SK-N-MC (cell line): ENCODE measurements around the gene SERPINE1.
"Not testable (repeated sequence)": the region's sequence is repeated elsewhere in the genome, so short reads cannot be mapped to it uniquely, and the experiment has no call there.

Experiments used
- DNase-seq: peaks from one replicate; pipeline ENCODE4 v3.0.0-alpha.2; 2011; ENCODE audit warnings: low read depth, low spot score
- H3K27ac ChIP-seq: fragments of 200-600 bp; sonication (generic); 2 replicates; pipeline ENCODE4 v1.5.1; 2016; ENCODE audit warnings: mixed run types
- H3K36me3 ChIP-seq: fragments of 200-600 bp; sonication (generic); 2 replicates; pipeline ENCODE4 v1.6.1; 2017; ENCODE audit warnings: antibody characterized with exemption, low read length, mixed read lengths; ENCODE audit not compliant: insufficient read depth
- H3K4me3 ChIP-seq: fragments of 200-600 bp; sonication (generic); 2 replicates; pipeline ENCODE4 v1.5.1; 2016
- H3K9ac ChIP-seq: fragments of 200-600 bp; sonication (generic); 2 replicates; pipeline ENCODE4 v1.8.0; 2017; ENCODE audit warnings: mixed run types, mixed read lengths; ENCODE audit not compliant: insufficient read length
- H3K9me3 ChIP-seq: fragments of 200-600 bp; sonication (generic); 2 replicates; pipeline ENCODE4 v1.6.1; 2017; ENCODE audit warnings: low read depth, mild to moderate bottlenecking, antibody characterized with exemption, low read length, moderate library complexity, mixed read lengths
- EZH2 ChIP-seq: fragments of 200-600 bp; sonication (generic); IDR thresholded peaks from one replicate; pipeline ENCODE4 v1.6.1; 2017; ENCODE audit warnings: antibody characterized with exemption
- FOXP2 ChIP-seq: optimal IDR thresholded peaks from 2 replicates; pipeline ENCODE3; 2011; ENCODE audit warnings: mild to moderate bottlenecking, moderate library complexity; ENCODE audit not compliant: insufficient read depth; ENCODE audit errors: extremely low read length, control extremely low read depth
- POLR2AphosphoS5 ChIP-seq: IDR thresholded peaks from 2 replicates; pipeline ENCODE4 v1.6.1; 2012; ENCODE audit warnings: mild to moderate bottlenecking, low read depth, low read length, borderline replicate concordance

SERPINE1 gene

DNA sequence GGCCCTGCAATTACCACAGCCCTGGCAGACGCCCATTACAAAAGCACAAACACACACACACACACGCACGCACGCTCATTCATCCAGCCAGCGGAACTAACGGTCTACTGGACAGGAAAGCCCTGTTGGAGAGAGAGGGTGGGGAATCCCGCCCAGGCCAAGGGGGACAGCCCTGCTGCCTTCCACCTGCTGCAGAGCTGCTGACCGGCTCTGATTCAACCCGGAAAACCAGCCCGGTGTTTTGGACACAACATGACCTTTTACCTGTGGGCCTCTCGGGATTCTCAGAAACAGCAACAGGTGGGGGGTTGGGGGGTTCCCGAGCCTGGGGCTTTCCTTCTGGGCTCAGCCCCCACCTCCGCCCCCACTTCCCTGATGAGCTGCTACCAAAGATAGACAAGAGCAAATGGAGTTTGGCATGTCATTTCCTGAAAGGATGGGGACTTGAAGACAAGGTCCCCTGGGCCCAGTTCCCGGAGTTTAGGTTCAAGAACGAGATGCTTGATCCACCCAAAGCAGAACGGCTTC, 18.5 kb upstream of the SERPINE1 start:
- Histone ChIP-seq H3K27ac (no peak overlapping the region), H3K9ac (no peak overlapping the region)
- DNase-seq: no peak

DNA sequence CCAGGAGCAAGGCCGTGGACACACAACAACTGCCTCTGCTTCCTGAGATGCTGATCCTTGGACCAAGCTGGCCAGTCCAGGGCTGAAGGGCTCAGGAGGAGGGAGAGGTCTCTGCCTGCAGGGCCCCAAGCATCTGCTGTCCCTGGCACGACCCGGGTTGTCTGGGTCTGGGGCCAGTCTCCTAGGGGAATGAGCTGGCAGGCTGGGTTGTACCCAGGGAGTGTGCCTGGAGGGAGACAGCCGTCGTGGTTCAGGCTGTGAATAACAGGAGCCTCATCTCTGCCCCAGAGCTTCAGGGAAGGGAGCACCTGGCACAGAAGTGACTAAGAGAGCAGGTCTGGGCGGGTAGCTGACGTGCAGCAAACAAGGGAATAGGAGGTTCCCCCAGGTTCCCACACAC, 17.9 kb upstream of the SERPINE1 start:
- H3K9me3 ChIP-seq: no peaks in the 10 kb centered on the region
- H3K36me3 ChIP-seq: no peaks in the 10 kb centered on the region
- H3K27ac ChIP-seq: no peak overlapping the region
- TF ChIP-seq POLR2AphosphoS5 (no peak), FOXP2 (no peak), EZH2 (no peak)
- no peak overlapping the region for H3K9ac ChIP-seq
- no peak for DNase-seq
- no peak overlapping the region for H3K4me3 ChIP-seq

More for the DNA sequence above, 18.5 kb upstream of the SERPINE1 start:
- no peak overlapping the region for H3K4me3 ChIP-seq
- no peak for TF ChIP-seq FOXP2
- no peak for TF ChIP-seq POLR2AphosphoS5
- no peak for TF ChIP-seq EZH2
- H3K36me3 ChIP-seq: no peaks in the 10 kb centered on the region
- no peaks in the 10 kb centered on the region for H3K9me3 ChIP-seq

DNA sequence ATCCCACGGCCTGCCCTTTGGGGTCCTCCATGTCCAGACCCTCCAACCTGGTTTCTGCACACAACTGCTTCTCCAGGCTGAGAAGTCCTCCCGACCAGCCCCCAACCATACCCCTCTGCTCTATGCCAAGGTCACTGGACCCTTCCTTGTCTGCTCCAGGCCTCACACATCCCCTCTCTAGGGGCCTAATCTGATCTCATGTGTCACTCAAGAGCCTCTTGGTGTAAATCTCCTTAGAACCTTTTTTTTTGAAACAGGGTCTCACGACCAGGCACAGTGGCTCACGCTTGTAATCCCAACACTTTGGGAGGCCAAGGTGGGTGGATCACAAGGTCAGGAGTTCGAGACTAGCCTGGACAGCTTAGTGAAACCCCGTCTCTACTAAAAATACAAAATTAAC, 17.5 kb upstream of the SERPINE1 start:
- no peak for DNase-seq
- Histone ChIP-seq H3K9ac (no peak overlapping the region), H3K36me3 (no peaks in the 10 kb centered on the region), H3K4me3 (no peak overlapping the region), H3K27ac (no peak overlapping the region), H3K9me3 (no peaks in the 10 kb centered on the region)
- no peak for TF ChIP-seq FOXP2
- TF ChIP-seq POLR2AphosphoS5: no peak
- TF ChIP-seq EZH2: no peak

DNA sequence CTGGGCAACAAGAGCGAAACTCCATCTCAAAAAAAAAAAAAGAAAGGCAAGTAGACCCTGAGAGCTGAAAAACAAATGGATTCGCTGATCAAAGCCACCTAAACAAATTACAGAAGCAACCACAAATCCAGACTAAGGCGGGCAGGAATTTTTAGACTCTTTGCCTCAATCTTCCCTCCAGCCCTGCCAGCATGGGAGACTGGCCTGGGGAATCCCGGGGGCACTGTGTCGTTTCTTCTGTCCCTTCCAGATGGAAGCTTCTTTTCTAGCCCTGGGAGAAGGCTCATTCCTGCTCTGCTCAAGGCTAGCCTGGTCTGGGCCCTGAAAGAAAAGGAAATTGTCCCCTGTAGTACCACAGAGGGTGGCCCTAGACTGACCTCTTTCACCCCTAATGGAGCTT, 15.6 kb upstream of the SERPINE1 start:
- no peak for TF ChIP-seq EZH2
- TF ChIP-seq FOXP2: no peak
- TF ChIP-seq POLR2AphosphoS5: no peak
- DNase-seq: no peak

DNA sequence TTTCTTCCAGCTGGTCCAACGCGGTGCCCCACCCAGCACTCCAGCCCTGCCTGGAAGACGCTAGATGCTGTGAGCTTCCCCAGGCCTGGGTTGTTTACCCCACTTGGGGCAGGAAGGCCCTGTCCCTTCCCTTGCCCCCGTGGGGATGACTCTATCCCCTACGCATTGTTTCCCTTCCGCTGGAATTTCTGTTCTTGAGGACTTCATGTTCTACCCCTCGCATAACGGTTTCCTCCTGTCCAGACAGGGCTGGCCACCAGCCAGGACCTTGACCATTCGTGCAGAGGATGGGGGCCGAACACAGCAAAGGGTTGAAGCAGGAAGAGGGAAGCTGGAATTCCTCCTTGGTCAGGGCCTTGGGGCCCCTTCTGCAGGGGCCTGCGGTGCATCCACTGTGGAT, 14.7 kb upstream of the SERPINE1 start:
- no peak overlapping the region for H3K9ac ChIP-seq

More for the DNA sequence above, 15.6 kb upstream of the SERPINE1 start:
- H3K36me3 ChIP-seq: no peaks in the 10 kb centered on the region
- H3K4me3 ChIP-seq: no peak overlapping the region
- H3K27ac ChIP-seq: no peak overlapping the region
- H3K9me3 ChIP-seq: no peaks in the 10 kb centered on the region
- H3K9ac ChIP-seq: no peak overlapping the region

DNA sequence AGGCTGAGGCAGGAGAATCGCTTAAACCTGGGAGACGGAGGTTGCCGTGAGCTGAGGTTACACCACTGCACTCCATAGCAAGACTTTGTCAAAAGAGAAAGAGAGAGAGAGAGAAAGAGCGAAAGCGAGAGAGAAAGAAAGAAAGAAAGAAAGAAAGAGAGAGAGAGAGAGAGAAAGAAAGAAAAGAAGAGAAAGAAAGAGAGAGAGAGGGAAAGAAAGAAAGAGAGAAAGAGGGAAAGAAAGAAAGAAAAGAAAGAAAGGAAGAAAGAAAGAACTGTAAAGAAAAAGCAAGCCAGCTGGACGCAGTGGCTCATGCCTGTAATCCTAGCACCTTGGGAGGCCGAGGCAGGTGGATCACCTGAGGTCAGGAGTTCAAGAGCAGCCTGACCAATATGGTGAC, 13.8 kb upstream of the SERPINE1 start:
- not testable (repeated sequence) for H3K4me3 ChIP-seq, DNase-seq, H3K27ac ChIP-seq

More for the DNA sequence above, 14.7 kb upstream of the SERPINE1 start:
- no peak overlapping the region for H3K27ac ChIP-seq
- no peaks in the 10 kb centered on the region for H3K9me3 ChIP-seq
- no peak for DNase-seq
- H3K36me3 ChIP-seq: no peaks in the 10 kb centered on the region
- H3K4me3 ChIP-seq: no peak overlapping the region
- no peak for TF ChIP-seq POLR2AphosphoS5
- TF ChIP-seq FOXP2: no peak
- no peak for TF ChIP-seq EZH2

DNA sequence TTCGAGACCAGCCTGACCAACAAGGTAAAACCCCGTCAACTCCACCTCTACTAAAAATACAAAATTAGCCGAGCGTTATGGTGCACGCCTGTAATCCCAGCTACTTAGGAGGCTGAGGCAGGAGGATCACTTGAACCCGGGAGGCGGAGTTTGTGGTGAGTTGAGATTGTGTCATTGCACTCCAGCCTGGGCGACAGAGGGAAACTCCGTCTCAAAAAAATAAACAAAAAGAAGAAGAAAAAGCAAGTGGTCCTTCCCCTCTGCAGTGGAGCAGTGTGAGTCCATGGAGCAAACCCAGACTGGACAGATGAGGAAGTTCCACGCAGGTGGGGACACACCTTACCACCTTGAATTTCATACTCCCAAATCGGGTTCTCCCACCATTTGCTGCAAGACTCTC, 13.1 kb upstream of the SERPINE1 start:
- H3K27ac ChIP-seq: no peak overlapping the region

More for the DNA sequence above, 13.8 kb upstream of the SERPINE1 start:
- not testable (repeated sequence) for H3K9me3 ChIP-seq, H3K36me3 ChIP-seq, H3K9ac ChIP-seq

DNA sequence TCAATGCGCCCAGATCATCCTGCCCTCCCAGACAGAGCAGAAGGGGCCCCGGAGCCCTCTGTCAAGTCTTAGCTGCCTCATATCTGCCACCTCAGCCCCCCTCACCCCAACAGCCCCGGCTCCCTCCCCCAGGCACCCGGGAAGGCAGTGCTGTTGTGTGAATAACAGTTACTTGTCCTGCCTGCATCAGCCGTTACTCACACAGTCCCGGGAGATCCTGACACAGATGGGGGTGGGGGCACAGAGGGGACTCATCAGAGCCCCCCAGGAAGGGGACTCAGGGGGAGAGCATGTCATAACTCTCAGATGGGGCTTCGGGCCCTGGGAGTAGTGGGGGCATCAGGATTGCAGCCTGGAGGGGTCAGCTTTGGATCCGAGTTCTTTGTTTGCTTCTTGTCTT, 12.4 kb upstream of the SERPINE1 start:
- no peak for TF ChIP-seq FOXP2
- no peak for TF ChIP-seq POLR2AphosphoS5
- TF ChIP-seq EZH2: no peak
- H3K9ac ChIP-seq: no peak overlapping the region
- no peaks in the 10 kb centered on the region for H3K9me3 ChIP-seq
- H3K27ac ChIP-seq: no peak overlapping the region
- no peak overlapping the region for H3K4me3 ChIP-seq
- no peak for DNase-seq
- no peaks in the 10 kb centered on the region for H3K36me3 ChIP-seq

More for the DNA sequence above, 13.1 kb upstream of the SERPINE1 start:
- no peak for TF ChIP-seq FOXP2
- H3K4me3 ChIP-seq: no peak overlapping the region
- H3K9me3 ChIP-seq: no peaks in the 10 kb centered on the region
- H3K9ac ChIP-seq: no peak overlapping the region
- H3K36me3 ChIP-seq: no peaks in the 10 kb centered on the region
- no peak for DNase-seq

DNA sequence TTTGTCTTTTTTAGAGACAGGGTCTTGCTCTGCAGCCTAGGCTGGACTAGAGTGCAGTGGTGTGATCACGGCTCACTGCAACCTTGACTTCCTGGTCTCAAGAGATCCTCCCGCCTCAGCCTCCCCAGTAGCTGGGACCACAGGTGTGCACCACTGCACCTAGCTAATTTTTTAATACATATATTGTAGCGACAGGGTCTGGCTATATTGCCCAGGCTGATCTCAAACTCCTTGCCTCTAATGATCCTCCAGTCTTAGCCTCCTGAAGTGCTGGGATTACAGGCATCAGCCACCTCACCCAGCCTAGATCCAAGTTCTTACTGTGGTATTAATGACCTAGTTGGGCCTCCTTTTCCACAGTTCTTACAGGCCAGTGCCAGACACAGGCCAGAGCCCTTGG, 11.7 kb upstream of the SERPINE1 start:
- no peaks in the 10 kb centered on the region for H3K9me3 ChIP-seq
- no peak overlapping the region for H3K27ac ChIP-seq
- H3K4me3 ChIP-seq: no peak overlapping the region
- H3K9ac ChIP-seq: no peak overlapping the region
- no peaks in the 10 kb centered on the region for H3K36me3 ChIP-seq
- no peak for TF ChIP-seq POLR2AphosphoS5
- DNase-seq: no peak

DNA sequence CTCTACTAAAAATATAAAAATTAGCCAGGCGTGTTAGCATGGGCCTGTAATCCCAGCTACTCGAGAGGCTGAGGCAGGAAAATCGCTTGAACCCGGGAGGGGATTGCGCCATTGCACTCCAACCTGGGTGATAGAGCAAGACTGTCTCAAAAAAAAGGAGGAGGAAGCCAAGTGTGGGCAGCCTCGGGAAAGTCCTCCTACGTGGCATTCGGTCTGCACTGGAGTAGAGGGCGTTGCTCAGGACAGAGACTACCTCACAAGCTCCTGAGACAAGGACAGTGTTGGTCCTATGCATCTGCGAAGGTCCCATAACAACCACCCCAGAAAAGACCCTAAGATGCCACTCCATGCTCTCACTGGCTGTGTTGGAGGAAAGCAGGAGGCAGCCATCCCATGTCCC, 10.0 kb upstream of the SERPINE1 start:
- H3K9me3 ChIP-seq: no peaks in the 10 kb centered on the region
- no peaks in the 10 kb centered on the region for H3K36me3 ChIP-seq
- no peak overlapping the region for H3K4me3 ChIP-seq
- no peak overlapping the region for H3K9ac ChIP-seq
- DNase-seq: no peak
- no peak for TF ChIP-seq EZH2
- no peak for TF ChIP-seq POLR2AphosphoS5
- no peak for TF ChIP-seq FOXP2
- no peak overlapping the region for H3K27ac ChIP-seq
